ENCODE data around the gene LIMK2.
"Not testable (repeated sequence)": the region's sequence is repeated elsewhere in the genome, so short reads cannot be mapped to it uniquely, and the experiment has no call there.

LIMK2 gene

DNA sequence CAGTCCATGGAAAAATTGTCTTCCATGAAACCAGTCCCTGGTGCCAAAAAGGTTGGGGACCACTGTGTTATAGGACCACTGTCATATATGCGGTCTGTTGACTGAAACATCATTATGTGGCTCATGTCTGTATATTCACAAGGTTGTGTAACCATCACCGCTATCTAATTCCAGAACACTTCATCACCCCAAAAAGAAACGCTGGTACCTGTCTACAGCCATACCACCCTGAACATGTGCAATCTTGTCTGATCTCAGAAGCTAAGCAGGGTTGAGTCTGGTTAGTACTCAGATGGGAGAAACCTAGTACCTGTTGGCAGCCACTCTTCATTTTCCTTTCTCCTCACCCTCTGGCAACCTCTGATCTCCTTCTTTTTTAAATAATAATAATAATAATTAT, 93.1 kb downstream of the LIMK2 start:
- in situ Hi-C loops (cut with HindIII; ENCODE audit: low sequenced_read_pairs) = no loop called here
- no peak for DNase-seq (ENCODE audit: low read depth, low spot score)

GRCh38 chr22:31308181-31308580, 96.1 kb downstream of the LIMK2 start:
- in situ Hi-C loops (cut with HindIII; ENCODE audit: low sequenced_read_pairs) = no loop called here
- no peak overlapping the region for H3K4me3 ChIP-seq (ENCODE audit: low read depth, low read length)
- TF ChIP-seq CTCF (IDR thresholded peaks at IDR 0.05; ENCODE audit: low read depth, low read length) = no peak
- no peak for DNase-seq (ENCODE audit: low read depth, low spot score)

More for the DNA sequence above, 93.1 kb downstream of the LIMK2 start:
- TF ChIP-seq CTCF (IDR thresholded peaks at IDR 0.05; ENCODE audit: low read depth, low read length) = no peak
- no peak overlapping the region for H3K4me3 ChIP-seq (ENCODE audit: low read depth, low read length)

DNA sequence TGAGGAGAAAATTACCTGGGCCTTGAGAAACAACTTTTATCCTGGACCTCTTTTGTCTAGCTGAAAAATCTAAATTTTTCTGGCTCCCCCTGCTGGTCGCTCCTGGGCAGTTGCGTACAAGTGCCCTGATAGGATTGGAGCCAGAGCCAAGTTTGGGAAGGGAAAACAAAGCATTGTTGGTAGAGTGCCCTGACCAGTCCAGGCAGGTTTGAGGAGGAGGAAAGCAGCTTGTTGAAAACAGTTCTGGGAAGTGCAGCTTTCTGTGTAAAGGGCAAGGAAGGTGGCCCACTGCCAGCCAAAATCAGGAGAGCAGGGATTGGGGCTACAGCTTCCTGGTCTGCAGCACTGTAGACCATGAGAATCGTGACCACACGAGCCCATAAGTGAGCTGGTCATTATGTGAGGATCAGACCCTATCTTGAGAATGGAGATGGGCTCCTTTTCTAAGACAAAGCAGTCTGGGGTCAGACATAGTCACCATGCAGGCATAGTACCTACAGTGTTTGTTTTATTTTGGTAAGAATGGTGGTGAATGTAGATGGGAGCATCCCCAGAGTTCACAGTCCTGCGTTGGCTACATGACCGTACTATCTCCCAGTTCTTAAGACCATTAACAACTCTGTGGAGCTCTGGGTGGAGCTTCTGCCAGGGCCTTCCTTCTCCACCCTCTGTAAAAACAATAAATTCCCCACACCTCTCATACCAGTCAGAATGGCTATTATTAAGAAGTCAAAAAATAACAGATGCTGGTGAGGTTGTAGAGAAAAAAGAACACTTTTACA, 101.5 kb downstream of the LIMK2 start:
- peak; percentile 67 for DNase-seq (ENCODE audit: low read depth, low spot score)

GRCh38 chr22:31314220-31314619, 102.1 kb downstream of the LIMK2 start:
- DNase-seq (ENCODE audit: low read depth, low spot score); in situ Hi-C loops (cut with HindIII; ENCODE audit: low sequenced_read_pairs); H3K4me3 ChIP-seq (ENCODE audit: low read depth, low read length): not testable (repeated sequence)

More for the DNA sequence above, 101.5 kb downstream of the LIMK2 start:
- TF ChIP-seq CTCF (IDR thresholded peaks at IDR 0.05; ENCODE audit: low read depth, low read length) = peak; percentile 95
- in situ Hi-C loops (cut with HindIII; ENCODE audit: low sequenced_read_pairs) = no loop called here
- no peak overlapping the region for H3K4me3 ChIP-seq (ENCODE audit: low read depth, low read length)

DNA sequence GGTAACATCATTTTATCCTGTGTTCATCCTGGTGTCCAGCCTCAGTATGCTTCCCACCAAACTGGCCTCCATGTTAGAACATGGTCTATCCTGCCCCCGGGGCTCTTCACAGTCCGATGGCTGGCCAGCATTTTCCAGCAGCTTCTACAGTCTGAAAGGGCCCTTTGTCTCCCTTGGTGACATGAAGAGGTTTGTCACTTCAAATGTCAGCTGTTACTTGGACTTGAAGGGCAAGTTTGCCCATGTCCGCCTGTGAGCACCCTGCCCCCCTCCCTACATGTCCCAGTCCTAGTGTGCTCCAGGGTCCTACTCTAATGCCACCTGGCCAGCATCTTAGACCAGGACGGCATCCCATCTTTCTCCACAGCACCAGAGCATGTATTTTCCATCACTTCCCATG, 109.3 kb downstream of the LIMK2 start:
- DNase-seq (ENCODE audit: low read depth, low spot score) = no peak
- no peak overlapping the region for H3K4me3 ChIP-seq (ENCODE audit: low read depth, low read length)
- in situ Hi-C loops (cut with HindIII; ENCODE audit: low sequenced_read_pairs) = no loop called here
- no peak for TF ChIP-seq CTCF (IDR thresholded peaks at IDR 0.05; ENCODE audit: low read depth, low read length)

DNA sequence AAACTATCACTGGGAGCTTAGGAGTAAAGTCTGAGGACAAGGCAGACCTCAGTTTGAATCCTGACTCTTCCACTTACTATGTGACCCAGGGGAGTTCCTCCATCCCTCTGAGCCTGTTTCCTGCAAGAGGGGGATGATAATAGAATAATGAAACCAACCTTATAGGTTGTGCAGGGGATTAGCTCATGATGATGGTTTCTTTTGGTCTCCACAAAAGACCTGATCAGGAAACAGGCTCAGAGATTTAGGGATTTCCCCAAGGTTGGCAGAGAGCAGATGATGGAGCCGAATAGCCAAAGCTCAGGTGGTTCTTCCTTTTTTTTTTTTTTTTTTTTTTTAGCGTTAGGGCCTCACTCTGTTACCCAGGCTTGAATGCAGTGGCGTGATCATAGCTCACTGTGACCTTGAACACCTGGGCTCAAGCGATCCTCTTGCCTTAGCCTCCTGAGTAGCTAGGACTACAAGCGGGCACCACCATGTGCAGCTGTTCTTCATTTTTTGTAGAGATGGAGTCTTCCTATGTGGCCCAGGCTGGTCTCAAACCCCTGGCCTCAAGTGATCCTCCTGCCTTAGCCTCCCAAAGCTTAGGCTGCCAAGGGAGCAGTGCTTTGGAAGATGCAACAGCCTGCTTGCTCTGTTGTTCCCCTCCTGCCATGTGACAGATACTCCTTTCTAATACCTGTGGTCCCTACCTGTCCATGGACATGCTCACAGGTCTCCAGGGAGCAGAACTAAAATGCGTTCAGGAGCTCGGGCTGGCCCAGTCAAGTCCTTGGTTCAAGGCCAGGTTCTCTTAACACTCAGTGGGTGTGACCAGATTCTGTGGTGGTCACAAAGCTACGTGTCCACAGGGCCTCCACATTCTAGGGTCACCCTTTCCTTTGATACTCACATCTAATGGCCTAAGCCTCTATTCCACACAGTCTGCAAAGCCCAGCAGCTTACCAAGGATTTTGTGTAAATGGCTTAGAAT, 111.8 kb downstream of the LIMK2 start:
- no peak for TF ChIP-seq CTCF (IDR thresholded peaks at IDR 0.05; ENCODE audit: low read depth, low read length)
- no peak for DNase-seq (ENCODE audit: low read depth, low spot score)
- no peak overlapping the region for H3K4me3 ChIP-seq (ENCODE audit: low read depth, low read length)
- in situ Hi-C loops (cut with HindIII; ENCODE audit: low sequenced_read_pairs) = no loop called here

GRCh38 chr22:31326877-31327276, 114.8 kb downstream of the LIMK2 start:
- DNase-seq (ENCODE audit: low read depth, low spot score) = no peak
- TF ChIP-seq CTCF (IDR thresholded peaks at IDR 0.05; ENCODE audit: low read depth, low read length) = no peak
- no peak overlapping the region for H3K4me3 ChIP-seq (ENCODE audit: low read depth, low read length)
- in situ Hi-C loops (cut with HindIII; ENCODE audit: low sequenced_read_pairs) = no loop called here

Data from astrocyte of the spinal cord (primary cell).